ENCODE measurements around the gene ADAMTS15.

ADAMTS15 gene

DNA sequence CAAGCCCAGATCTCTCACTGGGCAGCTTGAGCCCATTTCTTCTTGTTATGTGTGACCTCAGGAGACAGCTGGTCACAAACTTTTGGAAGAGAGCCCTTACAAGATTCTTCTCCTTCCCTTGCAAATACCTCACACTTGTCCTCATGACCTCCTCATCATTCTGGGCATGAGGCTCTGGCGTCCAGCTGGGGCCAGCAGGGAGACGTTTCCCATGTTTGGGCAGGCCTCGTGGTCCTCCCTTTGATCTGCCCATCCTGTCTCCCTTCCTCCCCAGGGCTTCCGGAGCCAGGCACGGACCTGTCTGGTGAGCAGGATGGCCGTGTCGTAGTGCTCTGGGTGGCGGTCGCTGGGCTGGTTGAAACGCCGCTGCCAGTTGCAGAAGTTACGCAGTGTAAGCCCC lies 29.7 kb upstream of the ADAMTS15 start:
- no peak for DNase-seq (ENCODE audit: extremely low read depth, low read depth)
- TF ChIP-seq, protein P1, sequence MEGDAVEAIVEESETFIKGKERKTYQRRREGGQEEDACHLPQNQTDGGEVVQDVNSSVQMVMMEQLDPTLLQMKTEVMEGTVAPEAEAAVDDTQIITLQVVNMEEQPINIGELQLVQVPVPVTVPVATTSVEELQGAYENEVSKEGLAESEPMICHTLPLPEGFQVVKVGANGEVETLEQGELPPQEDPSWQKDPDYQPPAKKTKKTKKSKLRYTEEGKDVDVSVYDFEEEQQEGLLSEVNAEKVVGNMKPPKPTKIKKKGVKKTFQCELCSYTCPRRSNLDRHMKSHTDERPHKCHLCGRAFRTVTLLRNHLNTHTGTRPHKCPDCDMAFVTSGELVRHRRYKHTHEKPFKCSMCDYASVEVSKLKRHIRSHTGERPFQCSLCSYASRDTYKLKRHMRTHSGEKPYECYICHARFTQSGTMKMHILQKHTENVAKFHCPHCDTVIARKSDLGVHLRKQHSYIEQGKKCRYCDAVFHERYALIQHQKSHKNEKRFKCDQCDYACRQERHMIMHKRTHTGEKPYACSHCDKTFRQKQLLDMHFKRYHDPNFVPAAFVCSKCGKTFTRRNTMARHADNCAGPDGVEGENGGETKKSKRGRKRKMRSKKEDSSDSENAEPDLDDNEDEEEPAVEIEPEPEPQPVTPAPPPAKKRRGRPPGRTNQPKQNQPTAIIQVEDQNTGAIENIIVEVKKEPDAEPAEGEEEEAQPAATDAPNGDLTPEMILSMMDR (IDR thresholded peaks at IDR 0.05; ENCODE audit: low read depth, low read length) = no peak

DNA sequence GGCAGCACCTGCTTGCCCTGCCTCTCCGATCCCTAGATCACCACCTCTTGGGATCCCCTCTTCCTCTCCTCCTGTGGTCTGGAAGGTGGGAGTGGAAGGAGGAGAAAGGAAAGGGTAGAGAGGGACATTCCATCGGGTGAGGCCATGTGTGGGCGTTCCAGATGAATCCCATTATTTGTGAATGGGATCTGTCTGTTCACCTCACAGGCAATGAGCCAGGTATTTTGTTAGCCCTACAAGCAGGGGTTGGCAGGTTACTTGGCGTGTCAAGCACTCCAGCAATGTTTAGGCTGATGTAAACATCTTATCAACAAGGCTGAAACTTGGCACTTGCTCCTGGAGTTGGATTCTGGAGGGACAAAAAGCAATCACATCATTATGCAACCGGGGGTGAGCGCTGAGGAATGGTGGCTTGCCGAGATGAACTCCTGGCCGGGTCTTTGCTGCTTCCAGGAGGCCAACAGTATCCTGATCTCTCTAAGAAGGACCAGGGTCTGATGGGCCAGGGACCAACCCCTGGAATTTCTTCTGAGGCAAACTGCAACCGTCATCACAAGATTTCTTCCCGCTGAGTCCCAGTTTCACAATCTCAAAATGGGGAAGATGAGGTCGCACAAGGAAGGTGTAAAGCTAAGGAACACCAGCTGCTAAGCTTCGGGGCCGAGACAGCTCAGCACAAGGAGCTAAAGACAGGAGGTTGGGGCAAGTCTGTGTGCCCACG lies 27.8 kb upstream of the ADAMTS15 start:
- TF ChIP-seq, protein P1 (IDR thresholded peaks at IDR 0.05; ENCODE audit: low read depth, low read length) = no peak
- DNase-seq (ENCODE audit: extremely low read depth, low read depth) = no peak

DNA sequence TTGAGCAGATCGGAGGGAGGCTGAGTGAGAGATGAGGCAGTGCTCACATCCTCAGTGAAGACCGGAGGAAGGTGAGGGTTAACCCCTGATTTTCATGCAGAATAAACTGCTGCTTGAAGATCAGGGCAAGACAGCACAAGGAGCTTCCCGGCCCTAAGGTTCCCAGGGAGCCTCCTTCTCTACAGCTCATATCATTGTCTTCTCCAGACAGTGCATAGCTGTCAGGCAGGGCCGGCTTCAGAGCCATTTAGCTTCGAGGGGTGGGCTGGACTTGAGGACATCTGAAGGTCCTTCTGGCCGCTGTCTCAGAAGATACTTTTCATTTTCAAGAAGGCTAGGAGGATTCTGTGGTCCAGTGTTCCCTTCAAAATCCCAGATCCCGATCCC lies 27.3 kb upstream of the ADAMTS15 start:
- TF ChIP-seq, protein P1 (IDR thresholded peaks at IDR 0.05; ENCODE audit: low read depth, low read length) = no peak
- DNase-seq (ENCODE audit: extremely low read depth, low read depth) = no peak

DNA sequence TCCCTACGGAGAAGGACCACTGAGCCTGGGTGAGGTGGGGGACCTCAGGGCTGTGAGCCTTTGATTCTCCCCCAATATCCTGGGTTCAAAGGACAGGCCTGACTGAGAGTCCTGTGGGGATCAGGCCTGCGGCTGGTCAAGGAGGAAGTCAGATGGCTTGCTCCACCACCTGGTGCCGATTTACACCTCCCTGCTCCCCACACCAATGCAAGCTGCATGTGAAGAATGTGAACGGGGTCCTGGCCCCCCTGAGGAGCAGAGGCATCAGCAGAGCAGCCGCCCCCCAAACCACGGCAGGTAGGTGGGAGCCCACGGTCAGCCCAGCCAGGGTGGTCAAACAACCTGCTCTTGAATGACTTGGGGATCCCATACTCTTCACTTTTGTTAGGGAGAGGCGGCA lies 26.7 kb upstream of the ADAMTS15 start:
- DNase-seq (ENCODE audit: extremely low read depth, low read depth) = no peak
- TF ChIP-seq, protein P1 (IDR thresholded peaks at IDR 0.05; ENCODE audit: low read depth, low read length) = no peak

DNA sequence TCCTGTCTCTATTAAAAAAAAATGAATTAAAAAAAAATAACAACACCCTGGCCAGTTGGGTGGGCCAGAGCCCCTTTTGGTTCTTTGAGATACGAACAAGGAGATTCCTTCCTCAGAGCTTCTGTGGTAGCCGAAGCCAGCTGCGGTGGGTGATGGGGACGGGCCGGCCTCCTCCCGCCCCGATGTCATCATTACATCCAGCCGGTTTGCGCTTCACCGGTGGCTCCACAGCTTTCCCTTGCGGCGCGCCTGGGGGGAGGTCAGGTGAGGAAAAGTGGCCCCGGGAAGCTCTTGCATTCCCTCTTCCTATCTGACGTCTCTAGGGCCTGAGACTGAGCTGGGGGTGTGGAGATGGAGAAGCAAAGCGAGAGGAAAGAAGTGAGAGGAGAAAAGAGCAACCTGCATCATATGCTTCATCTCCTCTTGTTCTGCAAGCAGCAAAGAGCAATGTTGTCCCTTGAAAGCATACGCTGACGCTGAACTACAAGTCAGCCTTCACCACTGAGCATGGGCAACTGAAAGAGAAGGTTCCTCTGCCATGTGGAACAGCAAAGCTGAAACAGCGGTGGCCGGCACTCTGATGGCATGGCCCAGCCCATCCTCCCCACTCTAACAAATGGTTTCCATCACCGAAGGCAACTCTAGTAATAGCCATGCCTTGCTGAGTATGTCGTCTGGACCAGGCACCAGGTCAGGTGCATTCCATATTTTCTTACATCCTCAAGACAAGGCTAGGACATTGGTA lies 26.0 kb upstream of the ADAMTS15 start:
- TF ChIP-seq, protein P1 (IDR thresholded peaks at IDR 0.05; ENCODE audit: low read depth, low read length) = no peak
- no peak for DNase-seq (ENCODE audit: extremely low read depth, low read depth)

DNA sequence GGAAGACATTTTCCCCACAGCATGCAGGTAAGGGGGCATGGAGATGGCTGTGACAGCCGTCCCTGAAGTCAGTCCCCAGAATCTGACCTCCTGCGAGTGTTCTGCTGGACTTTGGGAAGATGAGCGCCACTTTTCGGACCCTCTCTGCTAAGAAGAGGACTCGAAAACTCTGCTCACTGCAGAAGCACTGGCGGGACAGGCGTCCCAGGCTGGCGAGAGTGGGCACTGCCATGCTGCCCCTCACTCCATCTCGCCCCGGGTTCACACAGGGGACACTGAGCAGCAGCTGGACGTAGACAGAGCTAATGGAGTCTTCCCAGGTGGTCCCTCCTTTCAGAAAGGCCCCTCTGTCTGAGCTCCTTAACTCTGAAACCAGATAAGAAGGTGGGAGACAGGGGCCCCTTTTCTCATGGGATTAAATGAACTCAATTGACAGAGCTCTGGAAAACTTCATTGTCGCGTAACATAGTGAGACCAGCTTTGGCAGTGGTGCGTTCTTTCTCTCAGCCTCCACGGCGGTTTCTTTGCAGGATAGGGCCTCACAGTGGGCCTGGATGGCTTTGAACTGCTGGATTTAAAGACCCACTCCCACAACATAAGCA lies 24.8 kb upstream of the ADAMTS15 start:
- DNase-seq (ENCODE audit: extremely low read depth, low read depth) = no peak
- TF ChIP-seq, protein P1 (IDR thresholded peaks at IDR 0.05; ENCODE audit: low read depth, low read length) = no peak

DNA sequence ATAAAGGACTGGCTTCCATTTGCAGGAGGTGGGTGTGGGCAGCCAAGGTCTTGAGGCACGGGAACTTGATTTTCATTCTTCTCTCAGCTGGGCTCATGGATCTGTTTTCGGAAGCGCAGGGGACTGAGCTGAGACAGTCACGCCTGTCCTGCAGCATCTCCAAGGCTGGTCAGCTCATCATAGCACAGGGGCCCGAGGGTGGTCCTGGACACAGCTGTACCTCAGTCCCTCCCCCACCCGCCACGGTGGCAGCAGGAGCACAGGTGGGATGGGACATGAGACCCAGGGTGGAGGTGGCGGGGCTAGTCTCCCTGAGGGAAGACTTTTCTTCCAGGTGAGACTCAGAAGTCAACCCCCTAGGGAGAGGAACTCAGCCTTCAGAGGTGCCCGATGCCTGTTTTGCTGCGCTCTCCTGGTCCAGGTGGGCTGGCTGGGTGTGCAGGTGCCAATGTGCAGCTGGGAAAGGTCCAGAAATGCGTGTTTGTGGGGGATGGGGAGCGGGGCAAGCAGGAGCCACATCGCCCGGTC lies 23.8 kb upstream of the ADAMTS15 start:
- TF ChIP-seq, protein P1 (IDR thresholded peaks at IDR 0.05; ENCODE audit: low read depth, low read length) = no peak

More for the DNA sequence above, 23.8 kb upstream of the ADAMTS15 start:
- DNase-seq (ENCODE audit: extremely low read depth, low read depth) = no peak
